Measurements from ENCODE around the gene CLASP1. TPM values are rescaled to one million over a fixed set of nuclear protein-coding genes. Genes with fewer than 3 reads are reported as not detected.

CLASP1 gene
- total RNA-seq, 1 experiment from 2014 or later, result 30.8 TPM

GRCh38 chr2:121427187-121427689 lies 222.0 kb downstream of the CLASP1 start:
- DNase-seq (ENCODE audit: low read depth), result no peak

- DNase-seq (ENCODE audit: low read depth), result no peak
Measured at GRCh38 chr2:121420486-121420885, 228.8 kb downstream of the CLASP1 start.

GRCh38 chr2:121419081-121419699 lies 230.1 kb downstream of the CLASP1 start:
- no peak for DNase-seq (ENCODE audit: low read depth)

- no peak for DNase-seq (ENCODE audit: low read depth)
Measured at GRCh38 chr2:121418494-121419058, 230.7 kb downstream of the CLASP1 start.

- DNase-seq (ENCODE audit: low read depth), result no peak
Measured at GRCh38 chr2:121417826-121418225, 231.4 kb downstream of the CLASP1 start.

GRCh38 chr2:121415727-121416126 lies 233.5 kb downstream of the CLASP1 start:
- DNase-seq (ENCODE audit: low read depth), result no peak

- DNase-seq (ENCODE audit: low read depth), result no peak
Measured at GRCh38 chr2:121412349-121412748, 236.9 kb downstream of the CLASP1 start.

GRCh38 chr2:121409966-121410365 lies 239.3 kb downstream of the CLASP1 start:
- DNase-seq (ENCODE audit: low read depth), result no peak

- no peak for DNase-seq (ENCODE audit: low read depth)
Measured at GRCh38 chr2:121409388-121409787, 239.9 kb downstream of the CLASP1 start.

GRCh38 chr2:121408641-121409040 lies 240.6 kb downstream of the CLASP1 start:
- DNase-seq (ENCODE audit: low read depth), result no peak

GRCh38 chr2:121405233-121405632 lies 244.0 kb downstream of the CLASP1 start:
- no peak for DNase-seq (ENCODE audit: low read depth)

- no peak for DNase-seq (ENCODE audit: low read depth)
Measured at GRCh38 chr2:121400201-121400600, 249.1 kb downstream of the CLASP1 start.

- no peak for DNase-seq (ENCODE audit: low read depth)
Measured at GRCh38 chr2:121398853-121399252, 250.4 kb downstream of the CLASP1 start.

GRCh38 chr2:121390082-121390692 lies 259.1 kb downstream of the CLASP1 start:
- DNase-seq (ENCODE audit: low read depth), result no peak

GRCh38 chr2:121388371-121388770 lies 260.9 kb downstream of the CLASP1 start:
- peak; percentile 11 for DNase-seq (ENCODE audit: low read depth)

- peak; percentile 57 for DNase-seq (ENCODE audit: low read depth)
Measured at GRCh38 chr2:121387591-121388325, 261.5 kb downstream of the CLASP1 start.

GRCh38 chr2:121386707-121387106 lies 262.6 kb downstream of the CLASP1 start:
- peak; percentile 72 for DNase-seq (ENCODE audit: low read depth)

GRCh38 chr2:121386102-121386501 lies 263.2 kb downstream of the CLASP1 start:
- peak; percentile 7 for DNase-seq (ENCODE audit: low read depth)

GRCh38 chr2:121382744-121383143 lies 266.5 kb downstream of the CLASP1 start:
- DNase-seq (ENCODE audit: low read depth), result no peak

GRCh38 chr2:121377646-121378045 lies 271.6 kb downstream of the CLASP1 start:
- peak; percentile 33 for DNase-seq (ENCODE audit: low read depth)

- DNase-seq (ENCODE audit: low read depth), result no peak
Measured at GRCh38 chr2:121376535-121377250, 272.6 kb downstream of the CLASP1 start.
